GM23338 (cell line): ENCODE results near the gene LAMTOR4. TPM values are rescaled to one million over a fixed set of nuclear protein-coding genes. Genes with fewer than 3 reads are reported as not detected.
A peak's percentile ranks its signal among the peaks of the same experiment; 100 is the strongest.

ENCODE experiments used
- ATAC-seq: fragments of 200-7000 bp; cut with Tn5 transposase; 3 replicates; pipeline ENCODE4 v1.9.1; 2020
- DNase-seq: peaks from one replicate; pipeline ENCODE4 v3.0.0-alpha.2; 2015; ENCODE audit warnings: low spot score
- H2AFZ ChIP-seq: fragments of 200-600 bp; sonication (generic); 2 replicates; pipeline ENCODE4 v1.8.0; 2016; ENCODE audit warnings: antibody characterized with exemption, mild to moderate bottlenecking, moderate library complexity
- H3F3A ChIP-seq: fragments of 200-600 bp; sonication (generic); replicated peaks from 2 replicates; pipeline ENCODE4 v1.8.0; 2017; ENCODE audit warnings: antibody characterized with exemption, mixed run types, low read depth
- H3K27ac ChIP-seq: fragments of 200-600 bp; sonication (generic); 2 replicates; pipeline ENCODE4 v1.6.1; 2016; ENCODE audit warnings: low read depth
- H3K27me3 ChIP-seq: fragments of 200-600 bp; sonication (generic); 2 replicates; pipeline ENCODE4 v1.8.0; 2016; ENCODE audit warnings: mild to moderate bottlenecking, mixed run types, moderate library complexity; ENCODE audit not compliant: insufficient read depth
- H3K36me3 ChIP-seq: fragments of 200-600 bp; sonication (generic); 2 replicates; pipeline ENCODE4 v1.8.0; 2016; ENCODE audit warnings: mild to moderate bottlenecking; ENCODE audit not compliant: insufficient read depth
- H3K4me1 ChIP-seq: fragments of 200-600 bp; sonication (generic); 2 replicates; pipeline ENCODE4 v1.8.0; 2016; ENCODE audit warnings: mild to moderate bottlenecking, moderate library complexity; ENCODE audit not compliant: insufficient read depth
- H3K4me2 ChIP-seq: fragments of 200-600 bp; sonication (generic); 2 replicates; pipeline ENCODE4 v1.7.1; 2017; ENCODE audit warnings: mixed run types
- H3K4me3 ChIP-seq: fragments of 200-600 bp; sonication (generic); 2 replicates; pipeline ENCODE4 v1.6.1; 2016; ENCODE audit warnings: mixed run types
- H3K79me2 ChIP-seq: fragments of 200-600 bp; sonication (generic); replicated peaks from 2 replicates; pipeline ENCODE4 v1.8.0; 2017; ENCODE audit warnings: mild to moderate bottlenecking; ENCODE audit not compliant: insufficient read depth
- H3K9me2 ChIP-seq: fragments of 200-600 bp; sonication (generic); 2 replicates; pipeline ENCODE4 v1.8.0; 2017; ENCODE audit not compliant: insufficient read depth
- H4K20me1 ChIP-seq: fragments of 200-600 bp; sonication (generic); replicated peaks from 2 replicates; pipeline ENCODE4 v1.8.0; 2017; ENCODE audit warnings: mild to moderate bottlenecking; ENCODE audit not compliant: insufficient read depth
- H3K27ac Mint-ChIP-seq: 2 replicates; pipeline ENCODE4 v1.8.0; 2020; ENCODE audit warnings: inconsistent platforms, mild to moderate bottlenecking, moderate library complexity, mixed read lengths
- H3K27me3 Mint-ChIP-seq: 3 replicates; pipeline ENCODE4 v1.8.0; 2022; ENCODE audit warnings: low read depth, mild to moderate bottlenecking, moderate library complexity, mixed read lengths, inconsistent platforms; ENCODE audit not compliant: insufficient read depth, poor library complexity
- H3K36me3 Mint-ChIP-seq: 3 replicates; pipeline ENCODE4 v1.8.0; 2021; ENCODE audit warnings: low read depth, mild to moderate bottlenecking, inconsistent platforms, moderate library complexity, mixed read lengths
- H3K4me1 Mint-ChIP-seq: 3 replicates; pipeline ENCODE4 v1.8.0; 2020; ENCODE audit warnings: mild to moderate bottlenecking, inconsistent platforms, mixed read lengths
- H3K4me3 Mint-ChIP-seq: 3 replicates; pipeline ENCODE4 v1.8.0; 2021; ENCODE audit warnings: moderate library complexity, mild to moderate bottlenecking, inconsistent platforms, mixed read lengths
- H3K9me3 Mint-ChIP-seq: 3 replicates; pipeline ENCODE4 v1.8.0; 2020; ENCODE audit warnings: moderate library complexity, mild to moderate bottlenecking, inconsistent platforms, mixed read lengths
- CREB1 ChIP-seq: fragments of 250-450 bp; sonication (Bioruptor Pico); IDR thresholded peaks from 2 replicates; pipeline ENCODE4 v1.5.0; 2020; ENCODE audit warnings: low read depth, mild to moderate bottlenecking, moderate library complexity
- ETS1 ChIP-seq: IDR thresholded peaks from 2 replicates; pipeline ENCODE4 v1.6.1; 2016; ENCODE audit warnings: antibody characterized with exemption
- NANOG ChIP-seq: IDR thresholded peaks from 2 replicates; pipeline ENCODE4 v1.6.1; 2016; ENCODE audit warnings: antibody characterized with exemption, borderline replicate concordance
- POLR2AphosphoS5 ChIP-seq: IDR thresholded peaks from 2 replicates; pipeline ENCODE4 v1.6.1; 2016; ENCODE audit warnings: antibody characterized with exemption, low read depth
- ZNF114 ChIP-seq: fragments of 250-450 bp; sonication (Bioruptor Pico); IDR thresholded peaks from 2 replicates; pipeline ENCODE4 v1.5.0; 2020; ENCODE audit warnings: mild to moderate bottlenecking, moderate library complexity
- polyA plus RNA-seq: library from polyadenylated mRNA; unstranded; fragments of >200 nt; fragmentation: Nextera tagmentation; extraction: Ambion mirVana; gene quantifications from 2 replicates; pipeline ENCODE4 v1.2.1, GENCODE V29; 2016
- total RNA-seq: library from RNA; depleted of rRNA; stranded (reverse); fragments of >200 nt; shearing (Covaris generic); gene quantifications from 2 replicates; pipeline ENCODE4 v1.2.3, GENCODE V29; 2014
- TF ChIP-seq, protein P1 (sequence below), 2 experiments: fragments of 200-600 bp in 1 of 2; sonication (generic) in 1 of 2; conservative IDR thresholded peaks; 2 replicates each; pipeline versions ENCODE4 v1.5.1 to v1.6.1; 2016 to 2017; ENCODE audit warnings: antibody characterized with exemption in 2 of 2, low read depth in 2 of 2, mild to moderate bottlenecking in 2 of 2, moderate library complexity in 1 of 2

The LAMTOR4 gene
- total and polyA plus RNA-seq, 2 experiments from 2014 or later, result 145 to 333 TPM

GRCh38 chr7:100171840-100172239 lies 23.1 kb downstream of the LAMTOR4 start:
- Mint-ChIP-seq H3K4me3 (peak overlapping the region; percentile 75), H3K9me3 (no peaks in the 10 kb centered on the region; the same call in 2 of the 3 replicates), H3K27me3 (peaks cover 35% of the 10 kb centered on the region), H3K27ac (0 out of 2 replicates have a peak overlapping the region, but pooled peaks have one; percentile 63), H3K36me3 (peaks cover 24% of the 10 kb centered on the region), H3K4me1 (peaks cover 58% of the 10 kb centered on the region)
- Histone ChIP-seq H3F3A (peaks cover 28% of the 10 kb centered on the region), H3K9me2 (no peaks in the 10 kb centered on the region), H3K79me2 (peaks cover 12% of the 10 kb centered on the region), H2AFZ (no peak overlapping the region), H3K4me1 (peaks cover 39% of the 10 kb centered on the region), H3K36me3 (peaks cover 4% of the 10 kb centered on the region; the same call in 1 of the 2 replicates), H3K4me3 (peak overlapping the region; percentile 73), H3K27me3 (peaks cover 10% of the 10 kb centered on the region; the same call in 1 of the 2 replicates), H3K4me2 (peak overlapping the region; percentile 90), H4K20me1 (peaks cover 7% of the 10 kb centered on the region; the same call in 1 of the 2 replicates), H3K27ac (no peak overlapping the region)
- TF ChIP-seq CREB1 (no peak), ETS1 (no peak), POLR2AphosphoS5 (0 out of 2 replicates have a peak, but pooled peaks have one; percentile 28), NANOG (no peak)
- ATAC-seq (peak; percentile 23), DNase-seq (peak; percentile 73)

- H3K4me1 ChIP-seq, result peaks cover 26% of the 10 kb centered on the region
- H3K27ac Mint-ChIP-seq, result no peak overlapping the region
- no peak overlapping the region for H3K27ac ChIP-seq
- H3K27me3 ChIP-seq, result peaks cover 13% of the 10 kb centered on the region
- H3K36me3 Mint-ChIP-seq, result peaks cover 24% of the 10 kb centered on the region
- H3K4me3 ChIP-seq, result no peak overlapping the region
- DNase-seq, result no peak
- H3K9me3 Mint-ChIP-seq, result no peaks in the 10 kb centered on the region; the same call in 2 of the 3 replicates
- no peaks in the 10 kb centered on the region; the same call in 1 of the 2 replicates for H3K9me2 ChIP-seq
- H3K4me2 ChIP-seq, result no peak overlapping the region
- H3K4me1 Mint-ChIP-seq, result peaks cover 40% of the 10 kb centered on the region
- peaks cover 4% of the 10 kb centered on the region; the same call in 1 of the 2 replicates for H3K36me3 ChIP-seq
- peaks cover 33% of the 10 kb centered on the region for H3K27me3 Mint-ChIP-seq
- TF ChIP-seq, protein P1, sequence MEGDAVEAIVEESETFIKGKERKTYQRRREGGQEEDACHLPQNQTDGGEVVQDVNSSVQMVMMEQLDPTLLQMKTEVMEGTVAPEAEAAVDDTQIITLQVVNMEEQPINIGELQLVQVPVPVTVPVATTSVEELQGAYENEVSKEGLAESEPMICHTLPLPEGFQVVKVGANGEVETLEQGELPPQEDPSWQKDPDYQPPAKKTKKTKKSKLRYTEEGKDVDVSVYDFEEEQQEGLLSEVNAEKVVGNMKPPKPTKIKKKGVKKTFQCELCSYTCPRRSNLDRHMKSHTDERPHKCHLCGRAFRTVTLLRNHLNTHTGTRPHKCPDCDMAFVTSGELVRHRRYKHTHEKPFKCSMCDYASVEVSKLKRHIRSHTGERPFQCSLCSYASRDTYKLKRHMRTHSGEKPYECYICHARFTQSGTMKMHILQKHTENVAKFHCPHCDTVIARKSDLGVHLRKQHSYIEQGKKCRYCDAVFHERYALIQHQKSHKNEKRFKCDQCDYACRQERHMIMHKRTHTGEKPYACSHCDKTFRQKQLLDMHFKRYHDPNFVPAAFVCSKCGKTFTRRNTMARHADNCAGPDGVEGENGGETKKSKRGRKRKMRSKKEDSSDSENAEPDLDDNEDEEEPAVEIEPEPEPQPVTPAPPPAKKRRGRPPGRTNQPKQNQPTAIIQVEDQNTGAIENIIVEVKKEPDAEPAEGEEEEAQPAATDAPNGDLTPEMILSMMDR (conservative IDR thresholded peaks at IDR 0.05; ENCODE audit: low read depth in 2 of 2), result peak in 1 of 2 experiments; percentile 13; a peak in 1 of 4 replicates
- no peak for TF ChIP-seq ZNF114 (CRISPR knock-in tag)
- H3K79me2 ChIP-seq, result peaks cover 12% of the 10 kb centered on the region
- no peak overlapping the region for H3K4me3 Mint-ChIP-seq
- no peak overlapping the region for H2AFZ ChIP-seq
- H3F3A ChIP-seq, result peaks cover 18% of the 10 kb centered on the region
- no peak for ATAC-seq
- peaks cover 7% of the 10 kb centered on the region; the same call in 1 of the 2 replicates for H4K20me1 ChIP-seq
These were observed 25.2 kb downstream of the LAMTOR4 start for GRCh38 chr7:100173806-100174495.
